Measurements from ENCODE around the gene RAD52.

Gene RAD52

DNA sequence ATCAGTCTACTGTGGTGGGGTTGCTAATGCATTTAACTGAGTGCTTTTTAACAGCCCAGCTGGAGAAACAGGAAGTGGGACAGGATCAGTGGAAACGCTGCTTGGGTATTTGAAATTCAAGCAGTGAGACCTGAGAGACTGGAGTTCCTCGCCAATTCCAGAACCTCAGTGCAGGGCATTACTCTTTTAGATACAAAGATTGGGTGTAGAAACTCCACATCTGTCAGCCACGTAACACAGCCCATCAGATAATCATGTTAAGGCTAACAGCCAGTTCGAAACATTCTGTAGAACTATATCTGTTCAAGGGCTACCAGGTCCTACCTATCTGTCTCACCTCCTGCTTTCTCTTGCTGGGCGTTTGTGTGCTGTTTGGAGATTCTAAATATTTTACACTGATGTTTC, 45.5 kb downstream of the RAD52 start:
- Histone ChIP-seq H3K27me3 (replicated peaks; ENCODE audit: insufficient read depth, low read length) (no peaks in the 10 kb centered on the region), H3F3A (ENCODE audit: insufficient read depth, low read length) (no peaks in the 10 kb centered on the region), H3K36me3 (replicated peaks; ENCODE audit: insufficient read depth, low read length) (no peaks in the 10 kb centered on the region), H3K27ac (ENCODE audit: low read length) (no peak overlapping the region), H4K20me1 (ENCODE audit: insufficient read depth, low read length) (no peaks in the 10 kb centered on the region), H3K4me3 (ENCODE audit: low read length) (no peak overlapping the region), H3K4me2 (ENCODE audit: low read depth, low read length) (no peak overlapping the region), H3K79me2 (ENCODE audit: low read length) (no peaks in the 10 kb centered on the region), H3K4me1 (ENCODE audit: low read length) (no peaks in the 10 kb centered on the region), H3K9ac (ENCODE audit: low read length) (no peak overlapping the region), H3K9me3 (replicated peaks; ENCODE audit: insufficient read depth, low read length) (no peaks in the 10 kb centered on the region), H3K9me2 (replicated peaks; ENCODE audit: insufficient read depth, low read length) (no peaks in the 10 kb centered on the region), H2AFZ (ENCODE audit: low read length) (no peak overlapping the region)
- DNase-seq, result no peak
- TF ChIP-seq, protein P1, sequence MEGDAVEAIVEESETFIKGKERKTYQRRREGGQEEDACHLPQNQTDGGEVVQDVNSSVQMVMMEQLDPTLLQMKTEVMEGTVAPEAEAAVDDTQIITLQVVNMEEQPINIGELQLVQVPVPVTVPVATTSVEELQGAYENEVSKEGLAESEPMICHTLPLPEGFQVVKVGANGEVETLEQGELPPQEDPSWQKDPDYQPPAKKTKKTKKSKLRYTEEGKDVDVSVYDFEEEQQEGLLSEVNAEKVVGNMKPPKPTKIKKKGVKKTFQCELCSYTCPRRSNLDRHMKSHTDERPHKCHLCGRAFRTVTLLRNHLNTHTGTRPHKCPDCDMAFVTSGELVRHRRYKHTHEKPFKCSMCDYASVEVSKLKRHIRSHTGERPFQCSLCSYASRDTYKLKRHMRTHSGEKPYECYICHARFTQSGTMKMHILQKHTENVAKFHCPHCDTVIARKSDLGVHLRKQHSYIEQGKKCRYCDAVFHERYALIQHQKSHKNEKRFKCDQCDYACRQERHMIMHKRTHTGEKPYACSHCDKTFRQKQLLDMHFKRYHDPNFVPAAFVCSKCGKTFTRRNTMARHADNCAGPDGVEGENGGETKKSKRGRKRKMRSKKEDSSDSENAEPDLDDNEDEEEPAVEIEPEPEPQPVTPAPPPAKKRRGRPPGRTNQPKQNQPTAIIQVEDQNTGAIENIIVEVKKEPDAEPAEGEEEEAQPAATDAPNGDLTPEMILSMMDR (IDR thresholded peaks at IDR 0.05; ENCODE audit: low read length), result no peak
- TF ChIP-seq EZH2phosphoT487 (IDR thresholded peaks at IDR 0.05; ENCODE audit: low read length) (no peak), EZH2 (optimal IDR thresholded peaks at IDR 0.05; ENCODE audit: low read depth, low read length) (no peak)

DNA sequence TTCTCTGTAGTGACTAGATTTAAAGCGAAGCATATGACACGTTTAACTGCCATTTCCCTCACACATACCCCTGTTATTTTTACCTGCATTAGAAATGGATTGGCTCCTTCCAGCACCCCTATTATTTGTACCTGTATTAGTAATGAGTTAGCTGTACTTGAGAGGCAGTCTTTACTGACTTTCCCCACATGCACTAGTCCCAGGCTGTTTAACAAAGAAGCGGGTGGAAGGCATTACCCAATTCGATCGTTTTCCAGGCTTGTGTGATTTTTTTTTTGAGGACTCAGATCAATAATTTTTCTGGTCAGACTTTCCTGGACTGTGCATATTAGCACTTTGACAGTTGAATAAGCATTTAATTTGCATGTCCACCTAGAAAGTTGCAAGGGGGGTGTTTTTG, 46.4 kb downstream of the RAD52 start:
- H4K20me1 ChIP-seq (ENCODE audit: insufficient read depth, low read length), result no peaks in the 10 kb centered on the region

DNA sequence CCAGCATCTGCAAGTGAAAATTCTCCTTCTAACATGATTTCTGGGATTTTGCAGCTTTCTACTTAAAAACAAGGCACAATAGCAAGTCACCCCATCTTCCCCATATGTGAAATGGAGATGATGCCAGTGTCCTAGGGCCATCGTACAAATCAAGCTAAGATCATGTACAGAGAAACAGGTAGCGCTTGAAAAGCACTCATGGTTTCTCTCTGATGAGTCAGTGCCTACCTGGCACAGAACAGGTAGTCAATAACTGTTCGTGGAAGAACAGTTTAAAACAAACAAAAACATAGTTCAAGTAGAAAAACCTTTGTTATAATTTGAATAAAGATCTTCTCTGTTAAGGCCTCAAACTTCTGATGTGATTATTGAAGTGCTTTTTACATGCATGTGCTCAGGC, 46.9 kb downstream of the RAD52 start:
- Histone ChIP-seq H3K9me3 (replicated peaks; ENCODE audit: insufficient read depth, low read length) (no peaks in the 10 kb centered on the region), H3K79me2 (ENCODE audit: low read length) (no peaks in the 10 kb centered on the region), H3K9ac (ENCODE audit: low read length) (no peak overlapping the region), H3K27me3 (replicated peaks; ENCODE audit: insufficient read depth, low read length) (no peaks in the 10 kb centered on the region), H3K4me1 (ENCODE audit: low read length) (no peaks in the 10 kb centered on the region), H4K20me1 (ENCODE audit: insufficient read depth, low read length) (no peaks in the 10 kb centered on the region), H3K4me2 (ENCODE audit: low read depth, low read length) (no peak overlapping the region), H3K4me3 (ENCODE audit: low read length) (no peak overlapping the region), H3F3A (ENCODE audit: insufficient read depth, low read length) (no peaks in the 10 kb centered on the region), H3K27ac (ENCODE audit: low read length) (no peak overlapping the region), H3K9me2 (replicated peaks; ENCODE audit: insufficient read depth, low read length) (no peaks in the 10 kb centered on the region), H2AFZ (ENCODE audit: low read length) (no peak overlapping the region), H3K36me3 (replicated peaks; ENCODE audit: insufficient read depth, low read length) (peaks cover under 1% of the 10 kb centered on the region; the same call in 1 of the 2 replicates)
- DNase-seq, result no peak
- TF ChIP-seq EZH2 (optimal IDR thresholded peaks at IDR 0.05; ENCODE audit: low read depth, low read length), result no peak

More for the DNA sequence above, 46.4 kb downstream of the RAD52 start:
- H3K4me3 ChIP-seq (ENCODE audit: low read length), result no peak overlapping the region
- no peak overlapping the region for H3K27ac ChIP-seq (ENCODE audit: low read length)
- H3K36me3 ChIP-seq (replicated peaks; ENCODE audit: insufficient read depth, low read length), result no peaks in the 10 kb centered on the region
- no peaks in the 10 kb centered on the region for H3K9me3 ChIP-seq (replicated peaks; ENCODE audit: insufficient read depth, low read length)
- TF ChIP-seq EZH2 (optimal IDR thresholded peaks at IDR 0.05; ENCODE audit: low read depth, low read length), result no peak
- no peaks in the 10 kb centered on the region for H3F3A ChIP-seq (ENCODE audit: insufficient read depth, low read length)
- no peak overlapping the region for H3K9ac ChIP-seq (ENCODE audit: low read length)
- H2AFZ ChIP-seq (ENCODE audit: low read length), result no peak overlapping the region
- H3K4me1 ChIP-seq (ENCODE audit: low read length), result no peaks in the 10 kb centered on the region
- no peaks in the 10 kb centered on the region for H3K79me2 ChIP-seq (ENCODE audit: low read length)
- no peaks in the 10 kb centered on the region for H3K9me2 ChIP-seq (replicated peaks; ENCODE audit: insufficient read depth, low read length)
- H3K4me2 ChIP-seq (ENCODE audit: low read depth, low read length), result no peak overlapping the region
- DNase-seq, result no peak
- H3K27me3 ChIP-seq (replicated peaks; ENCODE audit: insufficient read depth, low read length), result no peaks in the 10 kb centered on the region

DNA sequence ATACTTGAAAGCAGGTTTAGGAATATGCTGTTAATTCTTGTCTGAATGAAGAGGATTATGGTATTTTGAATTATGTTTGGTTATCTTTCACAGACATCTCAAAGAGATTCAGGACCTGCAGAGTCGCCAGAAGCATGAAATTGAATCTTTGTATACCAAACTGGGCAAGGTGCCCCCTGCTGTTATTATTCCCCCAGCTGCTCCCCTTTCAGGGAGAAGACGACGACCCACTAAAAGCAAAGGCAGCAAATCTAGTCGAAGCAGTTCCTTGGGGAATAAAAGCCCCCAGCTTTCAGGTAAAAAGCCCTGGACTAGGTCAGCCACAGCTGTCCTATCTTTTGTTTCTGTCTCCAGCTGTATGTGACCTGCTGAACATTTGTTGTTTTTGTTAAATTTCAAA, 52.1 kb downstream of the RAD52 start:
- H3K4me1 ChIP-seq (ENCODE audit: low read length), result no peaks in the 10 kb centered on the region
- no peaks in the 10 kb centered on the region for H3K9me2 ChIP-seq (replicated peaks; ENCODE audit: insufficient read depth, low read length)
- H4K20me1 ChIP-seq (ENCODE audit: insufficient read depth, low read length), result no peaks in the 10 kb centered on the region
- H3K9ac ChIP-seq (ENCODE audit: low read length), result no peak overlapping the region
- no peak for DNase-seq
- H3F3A ChIP-seq (ENCODE audit: insufficient read depth, low read length), result no peaks in the 10 kb centered on the region
- TF ChIP-seq EZH2 (optimal IDR thresholded peaks at IDR 0.05; ENCODE audit: low read depth, low read length) (no peak), EZH2phosphoT487 (IDR thresholded peaks at IDR 0.05; ENCODE audit: low read length) (no peak)
- TF ChIP-seq, protein P1 (IDR thresholded peaks at IDR 0.05; ENCODE audit: low read length), result no peak
- H2AFZ ChIP-seq (ENCODE audit: low read length), result no peak overlapping the region
- H3K4me2 ChIP-seq (ENCODE audit: low read depth, low read length), result no peak overlapping the region
- no peak overlapping the region for H3K27ac ChIP-seq (ENCODE audit: low read length)
- H3K4me3 ChIP-seq (ENCODE audit: low read length), result no peak overlapping the region
- H3K9me3 ChIP-seq (replicated peaks; ENCODE audit: insufficient read depth, low read length), result no peaks in the 10 kb centered on the region
- peaks cover 9% of the 10 kb centered on the region; the same call in 1 of the 2 replicates for H3K36me3 ChIP-seq (replicated peaks; ENCODE audit: insufficient read depth, low read length)
- H3K79me2 ChIP-seq (ENCODE audit: low read length), result no peaks in the 10 kb centered on the region
- no peaks in the 10 kb centered on the region for H3K27me3 ChIP-seq (replicated peaks; ENCODE audit: insufficient read depth, low read length)
